ENCODE results near the gene VWA7. TPM values are rescaled to one million over a fixed set of nuclear protein-coding genes. Genes with fewer than 3 reads are reported as not detected.

The VWA7 gene
- total RNA-seq, 8 experiments from 2014 or later = 0.63 to 2.9 (median 1.4) TPM

DNA sequence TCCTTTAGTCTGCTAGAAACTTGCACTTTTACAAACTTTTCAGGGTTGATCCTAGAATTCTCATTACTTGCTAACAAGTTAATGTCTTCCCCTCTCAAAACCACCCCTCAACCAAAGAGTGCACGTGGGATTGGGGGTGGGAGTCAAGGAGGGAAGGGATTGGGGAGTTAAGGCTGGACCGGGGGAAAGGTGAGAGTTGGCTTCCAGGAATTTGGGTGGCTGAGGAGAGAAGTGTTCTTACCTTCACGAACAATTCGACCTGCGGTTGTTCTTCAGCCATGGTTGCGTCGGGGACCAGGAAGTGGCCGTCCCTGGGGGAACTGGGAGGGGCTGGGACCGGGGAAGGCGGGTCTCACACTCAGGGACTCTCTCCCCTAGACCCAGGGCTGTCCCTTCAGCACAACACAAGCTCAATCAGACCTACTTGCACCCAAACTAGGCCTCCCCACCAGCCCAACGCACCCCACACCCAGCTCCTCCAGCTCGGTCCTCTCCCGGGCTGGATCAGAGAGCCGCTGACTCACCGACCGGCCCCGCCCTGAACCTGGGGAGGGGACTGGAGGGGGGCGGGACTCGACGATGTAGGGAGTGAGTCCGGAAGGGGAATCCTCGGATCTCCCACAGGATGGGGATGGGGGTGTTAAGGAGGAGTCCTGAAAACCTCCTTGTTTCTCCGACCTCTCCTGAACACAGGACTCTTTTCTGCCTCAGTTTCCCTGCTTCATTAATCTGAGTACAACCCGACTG, 40.9 kb downstream of the VWA7 start, which contains the start of gene CLIC1:
CLIC1 (minus strand) TSS at position 510 of the 747 bp plus-strand sequence; CDS start at position 280, 230 bp downstream.
- H3K27ac ChIP-seq = peak within 1 kb of the TSS; percentile 79 to 86
- WGBS, 10 experiments = 0 to 20% (median 8%) methylated on average over 1 to 2 of the region's 24 CpGs; no CpG with 5 or more reads in 7 of the 10 experiments
- H3K4me3 ChIP-seq = peak within 1 kb of the TSS; percentile 24 to 69 (median 57)
- H3K4me1 ChIP-seq (replicated peaks in 1 of 2) = peaks cover 40 to 43% of the 10 kb centered on the region in 2 donors
- in situ Hi-C loops (cut with MboI; ENCODE audit: low pct_unique_long_range_greater_than_20kb in 2 of 9, low sequenced_read_pairs in 9 of 9, unreplicated experiment in 9 of 9) = no loop called here
- peak; percentile 13 to 49 (median 38) for ATAC-seq (replicated peaks in 6 of 8)

DNA sequence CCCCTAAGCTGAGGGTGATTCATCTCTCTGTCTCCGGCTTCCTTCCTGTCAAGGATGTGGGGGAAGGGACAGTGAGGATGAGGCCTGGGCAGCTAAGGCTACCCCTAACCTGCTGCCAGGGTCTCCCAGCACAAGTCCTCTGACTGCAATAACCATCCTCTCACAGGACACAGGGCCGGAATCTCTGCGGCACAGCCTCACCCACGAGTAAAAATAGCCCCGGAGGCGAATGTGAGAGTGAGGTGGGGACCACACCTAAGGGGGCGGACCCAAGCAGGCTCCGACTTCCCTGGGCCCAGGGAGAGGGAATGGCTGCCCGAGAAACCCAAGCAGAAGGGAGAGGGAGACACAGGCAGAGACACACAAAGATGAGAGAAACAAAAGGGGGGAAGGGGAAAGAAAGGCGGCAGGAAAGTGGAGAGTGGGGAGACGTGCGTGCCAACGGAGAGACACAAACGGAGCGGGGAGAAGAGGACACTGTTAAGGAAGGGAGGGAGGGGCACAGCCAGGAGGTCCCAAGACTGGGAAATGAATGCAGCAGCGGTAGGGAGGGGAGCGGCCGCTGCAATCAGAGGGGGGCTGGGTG, 42.2 kb downstream of the VWA7 start:
- peak overlapping the region; percentile 44 to 86 for H3K27ac ChIP-seq
- ATAC-seq (replicated peaks in 6 of 8) = peak; percentile 6 to 48 (median 28)

DNA sequence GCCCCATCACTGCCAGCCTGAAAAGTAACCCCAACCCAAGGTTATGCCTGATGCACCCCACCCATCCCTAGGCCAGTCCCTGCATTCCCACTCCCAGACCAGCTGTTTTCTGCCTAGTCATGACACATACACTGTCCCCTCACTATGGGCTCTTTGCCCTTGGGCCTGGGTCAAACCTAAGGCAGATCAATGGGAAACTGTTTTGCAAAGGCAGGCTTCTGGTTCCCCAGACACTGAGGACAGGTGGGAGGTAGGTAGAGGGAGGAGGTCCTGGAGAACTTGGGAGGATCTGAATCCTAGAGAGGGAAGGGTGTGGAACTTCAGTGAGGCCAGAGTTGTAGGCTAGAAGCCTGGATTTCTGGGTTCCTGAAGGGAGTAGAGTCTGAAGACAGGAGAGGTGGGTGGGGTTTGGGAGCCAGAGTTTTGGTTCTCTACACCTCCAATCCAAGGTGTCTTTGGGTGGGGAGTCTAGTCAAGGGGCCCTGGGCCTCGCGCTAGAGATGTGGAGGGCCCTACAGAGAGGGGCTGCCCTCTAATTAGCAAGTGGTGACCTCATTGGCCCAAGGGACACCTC, 42.8 kb downstream of the VWA7 start:
- no peak for ATAC-seq (replicated peaks in 6 of 8)
- Histone ChIP-seq H3K4me1 (replicated peaks in 1 of 2) (peaks cover 43 to 47% of the 10 kb centered on the region in 2 donors), H3K27ac (peak overlapping the region in 1 of 2 donors; percentile 86), H3K4me3 (peak overlapping the region in 4 of 5 donors; percentile 43 to 69 (median 60))
- in situ Hi-C loops (cut with MboI; ENCODE audit: low pct_unique_long_range_greater_than_20kb in 2 of 9, low sequenced_read_pairs in 9 of 9, unreplicated experiment in 9 of 9) = no loop called here
- WGBS, 10 experiments = 8 to 40% (median 20%) methylated on average over 2 of the region's 2 CpGs; no CpG with 5 or more reads in 7 of the 10 experiments

More for the DNA sequence above, 42.2 kb downstream of the VWA7 start:
- Histone ChIP-seq H3K4me1 (replicated peaks in 1 of 2) (peaks cover 45 to 47% of the 10 kb centered on the region in 2 donors), H3K4me3 (peak overlapping the region; percentile 24 to 69 (median 57))
- 0% methylated on average over 1 to 7 of the region's 18 CpGs; no CpG with 5 or more reads in 5 of the 10 experiments for WGBS, 10 experiments
- in situ Hi-C loops (cut with MboI; ENCODE audit: low pct_unique_long_range_greater_than_20kb in 2 of 9, low sequenced_read_pairs in 9 of 9, unreplicated experiment in 9 of 9) = no loop called here

DNA sequence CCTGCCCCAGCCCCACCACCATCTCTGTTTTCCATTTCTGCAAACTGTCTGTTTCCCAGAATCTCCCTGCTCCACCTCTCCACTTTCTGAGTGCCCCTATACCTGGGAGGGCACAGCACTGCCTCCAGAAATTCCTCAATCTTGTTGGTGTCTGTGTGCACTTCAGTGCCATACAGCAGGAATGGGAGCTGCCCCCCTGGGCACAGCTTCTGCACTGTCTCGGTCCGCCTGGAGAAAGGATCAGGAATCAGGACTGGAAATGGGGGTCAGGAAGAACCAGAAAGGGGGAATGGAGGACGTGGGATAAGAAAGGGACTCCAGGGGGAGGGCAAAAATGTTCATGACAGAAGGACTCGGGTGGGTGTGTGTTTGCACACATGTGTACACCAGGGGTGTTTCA, 43.4 kb downstream of the VWA7 start:
- Histone ChIP-seq H3K4me1 (replicated peaks in 1 of 2) (peaks cover 39 to 46% of the 10 kb centered on the region in 2 donors), H3K4me3 (no peak overlapping the region), H3K27ac (no peak overlapping the region)
- WGBS, 10 experiments = 60 to 96% (median 84%) methylated on average over 1 to 4 of the region's 4 CpGs; no CpG with 5 or more reads in 6 of the 10 experiments
- no peak for ATAC-seq (replicated peaks in 6 of 8)
- in situ Hi-C loops (cut with MboI; ENCODE audit: low pct_unique_long_range_greater_than_20kb in 2 of 9, low sequenced_read_pairs in 9 of 9, unreplicated experiment in 9 of 9) = no loop called here

DNA sequence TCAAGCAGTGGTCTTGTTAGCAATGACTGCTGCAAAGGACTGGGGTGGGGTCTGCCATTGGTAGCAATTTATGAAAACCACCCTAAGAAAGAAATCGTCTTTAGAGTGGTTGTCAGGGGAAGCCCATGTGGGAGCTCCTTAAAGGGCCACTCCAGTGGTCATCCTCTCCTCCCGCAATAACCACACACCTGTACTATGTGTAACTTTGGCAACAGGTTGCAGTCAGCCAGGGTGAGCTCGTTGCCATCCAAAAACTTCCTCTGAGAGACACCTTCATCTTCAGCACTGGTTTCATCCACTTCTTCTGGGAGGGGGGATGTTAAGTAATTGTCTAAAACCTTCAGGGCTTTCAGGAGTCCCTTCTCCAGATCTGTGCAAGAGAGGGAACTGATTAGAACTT, 45.1 kb downstream of the VWA7 start:
- in situ Hi-C loops (cut with MboI; ENCODE audit: low pct_unique_long_range_greater_than_20kb in 2 of 9, low sequenced_read_pairs in 9 of 9, unreplicated experiment in 9 of 9) = no loop called here
- H3K4me3 ChIP-seq = no peak overlapping the region
- ATAC-seq (replicated peaks in 6 of 8) = no peak
- 60% methylated on average over 1 of the region's 3 CpGs; no CpG with 5 or more reads in 9 of the 10 experiments for WGBS, 10 experiments
- peaks cover 25 to 35% of the 10 kb centered on the region in 2 donors for H3K4me1 ChIP-seq (replicated peaks in 1 of 2)
- H3K27ac ChIP-seq = no peak overlapping the region

DNA sequence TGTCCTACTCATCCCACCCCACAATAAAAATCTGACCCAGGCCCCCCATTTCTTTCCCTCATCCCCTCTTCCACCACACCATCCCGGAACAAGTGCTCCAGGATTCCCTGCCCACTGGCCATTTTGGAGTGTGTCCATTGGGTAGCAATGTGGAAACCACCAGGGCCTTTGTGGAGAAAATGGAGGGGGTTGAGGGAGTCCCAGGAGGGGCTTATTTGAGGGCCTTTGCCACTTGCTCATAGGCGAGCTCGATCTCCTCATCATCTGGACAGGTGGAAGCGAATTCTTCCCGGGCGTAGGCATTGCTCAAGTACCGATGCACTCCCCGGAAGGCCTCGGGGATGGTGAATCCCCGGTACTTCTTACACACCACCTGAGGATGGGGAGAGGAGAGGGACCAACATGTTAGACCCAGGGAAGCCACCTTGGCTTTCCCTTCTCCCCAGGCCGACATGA, 46.5 kb downstream of the VWA7 start:
- 83 to 100% (median 97%) methylated on average over 1 to 5 of the region's 11 CpGs; no CpG with 5 or more reads in 4 of the 10 experiments for WGBS, 10 experiments
- ATAC-seq (replicated peaks in 6 of 8) = no peak
- H3K27ac ChIP-seq = peak overlapping the region; percentile 76 to 77
- peak overlapping the region; percentile 67 to 92 (median 91) for H3K4me3 ChIP-seq
- H3K4me1 ChIP-seq (replicated peaks in 1 of 2) = peaks cover 20 to 24% of the 10 kb centered on the region in 2 donors
- in situ Hi-C loops (cut with MboI; ENCODE audit: low pct_unique_long_range_greater_than_20kb in 2 of 9, low sequenced_read_pairs in 9 of 9, unreplicated experiment in 9 of 9) = no loop called here

DNA sequence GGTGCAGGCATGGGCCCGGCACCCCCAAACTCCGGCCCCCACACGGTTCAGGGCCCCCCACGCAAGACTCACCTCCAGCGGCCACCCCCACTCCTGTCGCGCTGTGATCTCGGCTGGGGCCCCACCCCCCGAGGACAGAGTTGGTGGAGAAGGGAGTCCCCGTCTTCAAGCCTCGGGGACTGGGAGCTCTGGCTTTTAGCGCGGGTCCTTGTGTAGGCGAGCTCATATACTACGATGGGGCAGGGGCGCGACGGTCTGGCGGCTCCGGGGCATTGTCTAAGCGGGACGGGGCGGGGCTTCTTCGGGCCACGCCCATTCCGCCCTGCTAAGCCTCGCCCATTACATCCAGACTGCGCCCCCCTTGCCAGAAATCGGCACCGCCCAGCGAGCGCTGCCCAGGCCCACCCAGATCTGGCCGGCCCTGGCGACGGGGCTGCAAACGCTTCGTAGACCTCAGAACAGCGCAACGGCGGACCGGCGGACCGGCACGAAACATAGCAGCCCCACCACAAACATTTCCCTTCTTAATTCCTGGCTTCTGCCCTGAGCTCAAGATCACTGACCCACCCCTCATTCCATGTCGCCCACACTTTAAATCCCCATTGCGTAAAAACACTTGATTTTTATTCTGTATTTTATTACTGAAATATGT, 47.0 kb downstream of the VWA7 start:
- H3K4me3 ChIP-seq = peak overlapping the region; percentile 67 to 92 (median 91)
- in situ Hi-C loops (cut with MboI; ENCODE audit: low pct_unique_long_range_greater_than_20kb in 2 of 9, low sequenced_read_pairs in 9 of 9, unreplicated experiment in 9 of 9) = no loop called here
- H3K4me1 ChIP-seq (replicated peaks in 1 of 2) = peaks cover 20 to 22% of the 10 kb centered on the region in 2 donors
- 5 to 20% (median 13%) methylated on average over 1 to 18 of the region's 46 CpGs; no CpG with 5 or more reads in 7 of the 10 experiments for WGBS, 10 experiments
- ATAC-seq (replicated peaks in 6 of 8) = peak; percentile 33 to 82 (median 78)
- peak overlapping the region; percentile 76 to 77 for H3K27ac ChIP-seq

DNA sequence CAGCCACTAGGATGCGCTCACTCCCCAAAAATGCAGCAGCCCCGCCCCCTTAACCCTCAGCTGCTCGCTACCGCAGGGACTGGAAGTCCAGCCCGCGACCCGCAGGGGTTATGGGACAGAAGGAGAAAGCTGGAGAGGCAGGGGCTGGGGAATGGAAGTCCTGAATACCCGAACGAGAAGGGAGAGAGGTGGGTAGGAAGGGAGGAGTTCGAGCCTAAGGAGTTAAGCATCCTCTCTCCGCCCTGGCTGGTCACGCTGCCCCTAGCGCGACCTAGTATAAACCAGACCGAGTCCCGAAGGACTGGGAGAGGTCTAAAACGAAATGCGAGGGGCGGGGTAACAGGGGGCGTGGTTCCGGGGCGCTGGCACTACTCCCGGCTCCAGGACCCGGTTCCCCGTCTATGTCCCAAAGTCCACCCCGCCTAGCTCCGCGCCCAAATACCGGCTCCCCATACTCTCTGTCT, 47.6 kb downstream of the VWA7 start:
- 0 to 5% methylated on average over 1 to 4 of the region's 29 CpGs; no CpG with 5 or more reads in 8 of the 10 experiments for WGBS, 10 experiments
- Histone ChIP-seq H3K4me3 (peak overlapping the region; percentile 67 to 92 (median 91)), H3K27ac (peak overlapping the region; percentile 76 to 77), H3K4me1 (replicated peaks in 1 of 2) (peaks cover 16 to 19% of the 10 kb centered on the region in 2 donors)
- ATAC-seq (replicated peaks in 6 of 8) = peak; percentile 76 to 88 (median 82)
- in situ Hi-C loops (cut with MboI; ENCODE audit: low pct_unique_long_range_greater_than_20kb in 2 of 9, low sequenced_read_pairs in 9 of 9, unreplicated experiment in 9 of 9) = no loop called here

DNA sequence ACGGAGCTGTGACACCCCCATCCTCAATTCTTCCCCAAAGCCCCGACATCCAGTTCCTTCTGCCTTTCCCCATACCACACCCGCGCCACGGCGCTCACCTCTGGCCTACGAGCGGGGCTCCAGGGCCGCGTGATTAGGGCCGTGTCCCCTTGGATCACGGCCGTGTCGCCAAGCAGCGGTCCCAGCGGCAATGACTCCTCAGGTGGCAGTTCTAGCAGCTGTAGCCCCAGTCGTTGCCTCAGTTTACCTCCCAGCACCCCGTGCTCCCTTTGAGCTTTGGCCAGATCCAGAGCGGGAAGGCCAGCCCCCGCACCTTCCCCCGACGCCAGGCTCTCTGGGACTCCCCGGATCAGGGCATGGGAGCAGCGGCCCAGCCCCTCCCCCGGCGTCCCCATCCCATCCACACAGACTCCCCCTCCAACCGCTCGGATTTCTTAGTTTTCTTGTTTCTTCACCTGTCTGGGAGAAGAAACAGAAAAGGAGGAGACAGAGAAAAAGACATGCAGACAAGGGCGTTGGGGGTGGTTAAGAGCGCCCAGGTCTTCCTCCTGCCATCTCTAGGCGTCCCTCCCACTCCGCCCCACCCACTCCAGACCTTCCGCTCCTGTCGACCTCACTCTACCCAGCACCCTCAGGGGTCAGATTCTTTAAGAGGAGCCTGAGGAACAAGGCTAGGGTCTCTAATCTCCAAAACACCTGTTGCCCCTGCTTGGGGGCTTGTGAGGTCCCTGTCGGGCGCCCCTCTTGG, 48.2 kb downstream of the VWA7 start, which contains the start of gene DDAH2:
DDAH2 (minus strand) TSS at position 533 of the 748 bp plus-strand sequence; CDS start at position 395, 138 bp downstream.
- in situ Hi-C loops (cut with MboI; ENCODE audit: low pct_unique_long_range_greater_than_20kb in 2 of 9, low sequenced_read_pairs in 9 of 9, unreplicated experiment in 9 of 9) = no loop called here
- Histone ChIP-seq H3K4me3 (peak within 1 kb of the TSS; percentile 67 to 92 (median 91)), H3K4me1 (replicated peaks in 1 of 2) (peaks cover 12 to 13% of the 10 kb centered on the region in 2 donors), H3K27ac (peak within 1 kb of the TSS; percentile 76 to 77)
- 0 to 64% (median 20%) methylated on average over 1 to 12 of the region's 36 CpGs; no CpG with 5 or more reads in 3 of the 10 experiments for WGBS, 10 experiments
- peak in 3 of 8 experiments; percentile 25 to 31 (median 25) for ATAC-seq (replicated peaks in 6 of 8)

DNA sequence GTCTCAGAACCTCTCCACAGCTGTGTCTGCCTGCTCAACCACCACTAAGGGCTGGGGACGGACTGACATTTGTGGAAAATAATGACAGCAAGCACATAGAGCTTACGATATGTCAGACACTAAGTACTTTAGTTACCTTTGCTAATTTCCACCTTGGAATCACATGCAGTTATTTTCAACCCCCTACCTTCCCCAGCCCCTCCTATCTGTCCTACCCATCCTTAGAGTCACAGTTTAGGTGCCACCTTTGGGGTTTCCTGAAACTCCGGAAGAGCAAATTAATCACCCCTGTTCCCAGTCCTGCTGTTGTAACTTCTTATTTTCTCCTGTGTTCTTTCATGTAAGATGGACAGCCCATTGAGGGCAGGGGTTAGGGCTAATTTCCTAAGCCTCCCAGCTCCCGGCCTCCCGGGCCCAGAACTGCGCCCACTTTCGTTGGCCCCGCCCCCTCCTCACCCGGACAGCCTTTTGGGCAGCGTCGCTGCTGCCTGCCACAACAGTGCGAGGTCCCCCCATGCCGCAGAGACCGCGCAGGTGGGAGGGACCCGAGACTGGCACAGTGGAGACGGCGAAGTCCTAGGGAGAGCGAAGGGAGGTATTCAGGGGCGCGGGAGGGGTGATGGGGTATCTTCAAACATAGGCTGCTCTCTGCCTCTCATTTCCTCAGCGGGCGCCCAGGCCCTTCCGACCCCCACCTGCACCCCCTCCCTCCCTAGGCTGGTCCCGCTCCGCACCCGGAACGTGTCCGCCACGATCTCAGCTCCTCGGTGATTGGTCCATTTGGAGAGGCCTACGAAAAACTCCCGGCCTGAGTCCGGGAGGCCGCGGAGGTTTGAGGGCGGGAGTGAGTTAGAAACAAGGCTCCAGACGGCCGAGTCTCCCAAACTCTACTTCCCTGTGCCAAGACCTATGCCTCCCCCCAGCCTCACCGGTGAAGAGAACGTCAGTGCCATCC, 49.1 kb downstream of the VWA7 start:
- in situ Hi-C loops (cut with MboI; ENCODE audit: low pct_unique_long_range_greater_than_20kb in 2 of 9, low sequenced_read_pairs in 9 of 9, unreplicated experiment in 9 of 9) = no loop called here
- Histone ChIP-seq H3K27ac (no peak overlapping the region), H3K4me3 (no peak overlapping the region), H3K4me1 (replicated peaks in 1 of 2) (peaks cover 12% of the 10 kb centered on the region in 2 donors)
- no peak for ATAC-seq (replicated peaks in 6 of 8)
- 30 to 100% (median 96%) methylated on average over 1 to 18 of the region's 41 CpGs; no CpG with 5 or more reads in 3 of the 10 experiments for WGBS, 10 experiments
